Suprapubic skin (tissue), 3 donors: ENCODE measurements around the gene EIF2AK2.

ENCODE experiments used
- CTCF ChIP-seq, 2 donors: fragments of 200-600 bp in 1 of 2; fragments of 450-650 bp in 1 of 2; sonication (generic) in 1 of 2; IDR thresholded peaks; one replicate each; pipeline ENCODE4 v1.5.1; 2016 to 2019; ENCODE audit warnings: antibody characterized with exemption in 2 of 2, mild to moderate bottlenecking in 1 of 2, moderate library complexity in 1 of 2
- EP300 ChIP-seq: sonication (generic); formaldehyde crosslinking; IDR thresholded peaks from one replicate; pipeline ENCODE4 v1.6.1; 2017; ENCODE audit warnings: antibody characterized with exemption
- POLR2A ChIP-seq, 2 donors: fragments of 450-650 bp; IDR thresholded peaks; one replicate each; pipeline ENCODE4 v1.6.1; 2017; ENCODE audit warnings: antibody characterized with exemption in 2 of 2, mild to moderate bottlenecking in 2 of 2, moderate library complexity in 2 of 2

- TF ChIP-seq CTCF (IDR thresholded peaks at IDR 0.05) (no peak), POLR2A (IDR thresholded peaks at IDR 0.05) (no peak), EP300 (no peak)
Observed at GRCh38 chr2:37146062-37146461, 10.7 kb downstream of the EIF2AK2 start.
